ENCODE results near the gene ST6GALNAC3. TPM values are rescaled to one million over a fixed set of nuclear protein-coding genes. Genes with fewer than 3 reads are reported as not detected.
"Not testable (repeated sequence)": the region's sequence is repeated elsewhere in the genome, so short reads cannot be mapped to it uniquely, and the experiment has no call there.

The ST6GALNAC3 gene
- total RNA-seq, 1 donor from 2014 or later: 11.0 TPM

GRCh38 chr1:76644139-76644538, 569.6 kb downstream of the ST6GALNAC3 start:
- Mint-ChIP-seq H3K36me3 (ENCODE audit: insufficient read depth) (no peaks in the 10 kb centered on the region), H3K27ac (no peak overlapping the region), H3K27me3 (no peaks in the 10 kb centered on the region), H3K9me3 (ENCODE audit: low read depth) (peaks cover 7% of the 10 kb centered on the region), H3K4me3 (ENCODE audit: low read depth) (no peak overlapping the region), H3K4me1 (ENCODE audit: low read depth) (no peaks in the 10 kb centered on the region)
- TF ChIP-seq CTCF (IDR thresholded peaks at IDR 0.05; ENCODE audit: unreplicated experiment): no peak
- no peak for DNase-seq (ENCODE audit: low spot score, unreplicated experiment)

GRCh38 chr1:76652860-76653259, 578.3 kb downstream of the ST6GALNAC3 start:
- H3K36me3 Mint-ChIP-seq (ENCODE audit: insufficient read depth); H3K4me1 Mint-ChIP-seq (ENCODE audit: low read depth); H3K27ac Mint-ChIP-seq; H3K27me3 Mint-ChIP-seq; DNase-seq (ENCODE audit: low spot score, unreplicated experiment); H3K4me3 Mint-ChIP-seq (ENCODE audit: low read depth): not testable (repeated sequence)
- peaks cover 12% of the 10 kb centered on the region for H3K9me3 Mint-ChIP-seq (ENCODE audit: low read depth)

GRCh38 chr1:76657623-76658022, 583.1 kb downstream of the ST6GALNAC3 start:
- Mint-ChIP-seq H3K27me3 (peaks cover 3% of the 10 kb centered on the region), H3K36me3 (ENCODE audit: insufficient read depth) (no peaks in the 10 kb centered on the region), H3K27ac (no peak overlapping the region), H3K4me1 (ENCODE audit: low read depth) (no peaks in the 10 kb centered on the region), H3K4me3 (ENCODE audit: low read depth) (no peak overlapping the region), H3K9me3 (ENCODE audit: low read depth) (peaks cover 3% of the 10 kb centered on the region)
- no peak for TF ChIP-seq CTCF (IDR thresholded peaks at IDR 0.05; ENCODE audit: unreplicated experiment)
- DNase-seq (ENCODE audit: low spot score, unreplicated experiment): no peak

GRCh38 chr1:76659171-76659940, 584.8 kb downstream of the ST6GALNAC3 start:
- Mint-ChIP-seq H3K4me3 (ENCODE audit: low read depth) (no peak overlapping the region), H3K27ac (no peak overlapping the region), H3K4me1 (ENCODE audit: low read depth) (no peaks in the 10 kb centered on the region), H3K36me3 (ENCODE audit: insufficient read depth) (no peaks in the 10 kb centered on the region), H3K9me3 (ENCODE audit: low read depth) (peaks cover 3% of the 10 kb centered on the region), H3K27me3 (peaks cover 3% of the 10 kb centered on the region)
- no peak for DNase-seq (ENCODE audit: low spot score, unreplicated experiment)
- no peak for TF ChIP-seq CTCF (IDR thresholded peaks at IDR 0.05; ENCODE audit: unreplicated experiment)

- Mint-ChIP-seq H3K9me3 (ENCODE audit: low read depth) (peaks cover 3% of the 10 kb centered on the region), H3K4me3 (ENCODE audit: low read depth) (no peak overlapping the region)
- no peak for TF ChIP-seq CTCF (IDR thresholded peaks at IDR 0.05; ENCODE audit: unreplicated experiment)
Observed at GRCh38 chr1:76661531-76661930, 587.0 kb downstream of the ST6GALNAC3 start.

GRCh38 chr1:76666499-76666898, 592.0 kb downstream of the ST6GALNAC3 start:
- Mint-ChIP-seq H3K36me3 (ENCODE audit: insufficient read depth) (no peaks in the 10 kb centered on the region), H3K9me3 (ENCODE audit: low read depth) (peaks cover 6% of the 10 kb centered on the region), H3K4me1 (ENCODE audit: low read depth) (peaks cover 12% of the 10 kb centered on the region), H3K27ac (no peak overlapping the region), H3K27me3 (peaks cover 3% of the 10 kb centered on the region), H3K4me3 (ENCODE audit: low read depth) (no peak overlapping the region)
- no peak for DNase-seq (ENCODE audit: low spot score, unreplicated experiment)
- no peak for TF ChIP-seq CTCF (IDR thresholded peaks at IDR 0.05; ENCODE audit: unreplicated experiment)

More at GRCh38 chr1:76661531-76661930, 587.0 kb downstream of the ST6GALNAC3 start:
- Mint-ChIP-seq H3K36me3 (ENCODE audit: insufficient read depth) (no peaks in the 10 kb centered on the region), H3K27ac (no peak overlapping the region), H3K4me1 (ENCODE audit: low read depth) (no peaks in the 10 kb centered on the region), H3K27me3 (peaks cover 3% of the 10 kb centered on the region)
- DNase-seq (ENCODE audit: low spot score, unreplicated experiment): no peak
